ENCODE results near the gene MYLK2. TPM values are rescaled to one million over a fixed set of nuclear protein-coding genes. Genes with fewer than 3 reads are reported as not detected.

The MYLK2 gene
- total RNA-seq, 2 donors from 2014 or later: 0.12 TPM; not detected in 1

- TF ChIP-seq, protein P1, sequence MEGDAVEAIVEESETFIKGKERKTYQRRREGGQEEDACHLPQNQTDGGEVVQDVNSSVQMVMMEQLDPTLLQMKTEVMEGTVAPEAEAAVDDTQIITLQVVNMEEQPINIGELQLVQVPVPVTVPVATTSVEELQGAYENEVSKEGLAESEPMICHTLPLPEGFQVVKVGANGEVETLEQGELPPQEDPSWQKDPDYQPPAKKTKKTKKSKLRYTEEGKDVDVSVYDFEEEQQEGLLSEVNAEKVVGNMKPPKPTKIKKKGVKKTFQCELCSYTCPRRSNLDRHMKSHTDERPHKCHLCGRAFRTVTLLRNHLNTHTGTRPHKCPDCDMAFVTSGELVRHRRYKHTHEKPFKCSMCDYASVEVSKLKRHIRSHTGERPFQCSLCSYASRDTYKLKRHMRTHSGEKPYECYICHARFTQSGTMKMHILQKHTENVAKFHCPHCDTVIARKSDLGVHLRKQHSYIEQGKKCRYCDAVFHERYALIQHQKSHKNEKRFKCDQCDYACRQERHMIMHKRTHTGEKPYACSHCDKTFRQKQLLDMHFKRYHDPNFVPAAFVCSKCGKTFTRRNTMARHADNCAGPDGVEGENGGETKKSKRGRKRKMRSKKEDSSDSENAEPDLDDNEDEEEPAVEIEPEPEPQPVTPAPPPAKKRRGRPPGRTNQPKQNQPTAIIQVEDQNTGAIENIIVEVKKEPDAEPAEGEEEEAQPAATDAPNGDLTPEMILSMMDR (IDR thresholded peaks at IDR 0.05): no peak
- no peak overlapping the region for H3K27ac ChIP-seq
- H3K4me3 ChIP-seq: no peak overlapping the region
- peaks cover 0 to 13% of the 10 kb centered on the region in 2 donors for H3K4me1 ChIP-seq
- no peak for DNase-seq (ENCODE audit: low spot score)
- H3K36me3 ChIP-seq: no peaks in the 10 kb centered on the region
- no peaks in the 10 kb centered on the region for H3K27me3 ChIP-seq
- no peaks in the 10 kb centered on the region for H3K9me3 ChIP-seq
These were observed 52.4 kb downstream of the MYLK2 start for GRCh38 chr20:31871618-31871954.

DNA sequence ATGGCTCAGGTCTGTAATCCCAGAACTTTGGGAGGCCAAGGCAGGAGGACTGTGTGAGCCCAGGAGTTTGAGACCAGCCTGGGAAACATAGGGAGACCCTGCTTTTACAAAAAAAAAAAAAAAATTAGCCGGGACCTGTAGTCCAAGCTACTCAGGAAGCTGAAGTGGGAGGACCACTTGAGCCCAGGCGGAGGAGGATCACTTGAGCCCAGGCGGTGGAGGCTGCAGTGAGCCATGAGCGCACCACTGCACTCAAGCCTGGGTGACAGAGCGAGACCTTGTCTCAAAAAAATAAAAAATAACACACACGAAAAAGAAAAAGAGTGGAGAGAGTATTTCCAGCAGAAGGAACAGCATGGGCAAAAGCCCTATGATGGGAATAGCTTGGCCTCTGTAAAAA, 53.2 kb downstream of the MYLK2 start:
- peaks cover 0 to 13% of the 10 kb centered on the region in 2 donors for H3K4me1 ChIP-seq
- DNase-seq (ENCODE audit: low spot score): no peak
- TF ChIP-seq, protein P1 (IDR thresholded peaks at IDR 0.05): no peak

DNA sequence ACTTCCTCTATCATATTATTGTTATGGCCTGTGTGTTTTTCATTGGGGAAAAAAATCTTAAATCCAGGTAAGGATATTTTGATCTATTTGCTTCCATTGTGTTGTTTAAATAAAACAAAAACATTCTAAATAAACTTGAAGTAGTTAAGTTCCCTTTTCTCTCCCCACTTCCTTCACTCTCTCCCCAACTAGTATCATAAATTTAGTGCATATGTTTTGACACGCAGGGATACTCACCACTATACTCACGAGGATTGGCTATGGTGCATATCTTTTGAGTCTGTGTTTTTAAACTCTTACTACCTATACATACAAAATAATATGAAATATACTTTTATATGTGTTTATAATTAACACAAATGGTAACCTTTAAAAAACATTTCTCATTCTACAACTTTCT, 56.5 kb downstream of the MYLK2 start:
- H3K27ac ChIP-seq: no peak overlapping the region
- DNase-seq (ENCODE audit: low spot score): no peak
- H3K4me1 ChIP-seq: peaks cover 0 to 8% of the 10 kb centered on the region in 2 donors
- H3K9me3 ChIP-seq: peaks cover 0 to 4% of the 10 kb centered on the region in 2 donors
- no peaks in the 10 kb centered on the region for H3K27me3 ChIP-seq
- H3K4me3 ChIP-seq: no peak overlapping the region
- no peaks in the 10 kb centered on the region for H3K36me3 ChIP-seq
- TF ChIP-seq, protein P1 (IDR thresholded peaks at IDR 0.05): no peak

More for the DNA sequence above, 53.2 kb downstream of the MYLK2 start:
- no peak overlapping the region for H3K27ac ChIP-seq
- no peaks in the 10 kb centered on the region for H3K9me3 ChIP-seq
- no peaks in the 10 kb centered on the region for H3K36me3 ChIP-seq
- no peak overlapping the region for H3K4me3 ChIP-seq
- H3K27me3 ChIP-seq: no peaks in the 10 kb centered on the region

DNA sequence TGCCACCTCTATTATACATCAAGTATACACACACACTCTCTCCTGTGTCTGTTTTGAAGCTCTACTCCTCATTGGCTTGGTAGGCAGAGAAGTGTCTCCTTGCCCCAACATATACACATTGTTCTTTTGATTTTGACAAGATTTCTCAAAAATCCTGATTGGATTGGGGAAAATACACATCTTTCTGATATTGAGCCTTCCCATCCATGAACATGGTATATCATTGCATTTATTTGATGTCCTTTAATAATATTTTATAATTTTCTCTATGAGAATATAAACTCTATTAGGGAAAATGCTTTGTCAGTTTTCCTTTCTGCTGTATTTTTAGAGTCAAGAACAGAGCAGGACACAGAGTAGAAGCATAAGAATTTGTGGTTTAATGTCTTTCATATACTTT, 58.5 kb downstream of the MYLK2 start:
- Histone ChIP-seq H3K27me3 (no peaks in the 10 kb centered on the region), H3K4me3 (no peak overlapping the region), H3K4me1 (peaks cover 0 to 4% of the 10 kb centered on the region in 2 donors), H3K36me3 (no peaks in the 10 kb centered on the region), H3K27ac (no peak overlapping the region), H3K9me3 (peaks cover 0 to 4% of the 10 kb centered on the region in 2 donors)
- no peak for DNase-seq (ENCODE audit: low spot score)
- TF ChIP-seq, protein P1 (IDR thresholded peaks at IDR 0.05): no peak

DNA sequence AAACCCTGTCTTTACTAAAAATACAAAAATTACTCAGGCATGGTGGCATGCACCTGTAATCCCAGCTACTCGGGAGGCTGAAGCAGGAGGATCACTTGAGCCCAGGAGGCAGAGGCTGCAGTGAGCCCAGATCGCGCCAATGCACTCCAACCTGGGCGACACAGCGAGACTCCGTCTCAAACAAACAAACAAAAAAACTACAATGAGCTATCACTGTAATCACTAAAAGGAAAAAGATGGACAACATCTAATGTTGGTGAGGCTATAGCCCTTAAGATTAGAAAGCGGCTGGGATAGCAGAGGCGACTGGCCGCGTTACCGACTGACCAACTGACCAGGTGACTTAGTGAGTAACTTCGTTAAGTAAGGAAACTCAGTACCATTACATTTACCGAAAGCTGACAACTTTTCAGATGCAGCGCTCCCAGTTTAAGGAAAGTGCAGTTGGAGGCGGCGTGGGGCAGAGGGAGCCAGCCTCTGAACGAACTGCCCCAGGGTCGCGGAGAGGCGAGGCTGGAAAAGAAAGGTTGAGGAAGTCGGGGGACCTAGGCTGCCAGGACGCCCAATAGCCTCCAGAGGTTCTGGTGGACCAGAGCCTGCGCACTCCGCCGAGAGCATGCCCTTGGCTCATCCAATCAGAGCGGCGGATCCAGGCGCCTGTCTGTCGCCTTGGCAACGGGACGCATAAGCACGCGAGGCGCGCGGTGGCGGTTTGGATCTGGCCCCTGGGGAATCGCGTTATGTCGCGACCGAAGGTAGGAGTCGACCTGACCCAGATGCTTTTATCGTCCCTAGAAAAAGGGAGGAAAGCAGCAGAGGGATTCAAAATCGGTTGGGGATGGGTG, 60.2 kb downstream of the MYLK2 start:
- no peaks in the 10 kb centered on the region for H3K27me3 ChIP-seq
- peak overlapping the region; percentile 75 to 77 for H3K27ac ChIP-seq
- TF ChIP-seq, protein P1 (IDR thresholded peaks at IDR 0.05): no peak
- DNase-seq (ENCODE audit: low spot score): peak; percentile 98
- H3K4me1 ChIP-seq: peaks cover 0 to 4% of the 10 kb centered on the region in 2 donors
- no peaks in the 10 kb centered on the region for H3K36me3 ChIP-seq
- peak overlapping the region; percentile 44 to 57 for H3K4me3 ChIP-seq
- H3K9me3 ChIP-seq: peaks cover 0 to 4% of the 10 kb centered on the region in 2 donors
